C1 segment of cervical spinal cord (tissue), 14 donors: ENCODE results near the gene HMCN1.

ENCODE experiments used
- DNase-seq, 14 donors: peaks; one replicate each; lab custom pipeline; 2025; lab: John Stamatoyannopoulos, UW

HMCN1 gene

GRCh38 chr1:186086583-186086982, 352.4 kb downstream of the HMCN1 start:
- DNase-seq = no peak

- no peak for DNase-seq
Measured at GRCh38 chr1:186089940-186090339, 355.7 kb downstream of the HMCN1 start.

- DNase-seq = no peak
Measured at GRCh38 chr1:186091222-186091720, 357.1 kb downstream of the HMCN1 start.

- DNase-seq = no peak
Measured at GRCh38 chr1:186093437-186093836, 359.2 kb downstream of the HMCN1 start.

- no peak for DNase-seq
Measured at GRCh38 chr1:186094172-186094571, 360.0 kb downstream of the HMCN1 start.

- DNase-seq = no peak
Measured at GRCh38 chr1:186099336-186100104, 365.3 kb downstream of the HMCN1 start.

GRCh38 chr1:186102107-186102506, 367.9 kb downstream of the HMCN1 start:
- DNase-seq = no peak

GRCh38 chr1:186102547-186103148, 368.5 kb downstream of the HMCN1 start:
- DNase-seq = no peak

- DNase-seq = no peak
Measured at GRCh38 chr1:186104459-186104858, 370.3 kb downstream of the HMCN1 start.

GRCh38 chr1:186112280-186112679, 378.1 kb downstream of the HMCN1 start:
- DNase-seq = no peak

GRCh38 chr1:186113461-186113860, 379.3 kb downstream of the HMCN1 start:
- DNase-seq = no peak

- DNase-seq = no peak
Measured at GRCh38 chr1:186118724-186119123, 384.5 kb downstream of the HMCN1 start.

- DNase-seq = no peak
Measured at GRCh38 chr1:186122837-186123236, 388.6 kb downstream of the HMCN1 start.

GRCh38 chr1:186125035-186125434, 390.8 kb downstream of the HMCN1 start:
- no peak for DNase-seq

- no peak for DNase-seq
Measured at GRCh38 chr1:186125511-186125910, 391.3 kb downstream of the HMCN1 start.

- DNase-seq = no peak
Measured at GRCh38 chr1:186129758-186130157, 395.6 kb downstream of the HMCN1 start.

GRCh38 chr1:186139115-186139514, 404.9 kb downstream of the HMCN1 start:
- no peak for DNase-seq

GRCh38 chr1:186139701-186140100, 405.5 kb downstream of the HMCN1 start:
- DNase-seq = no peak

- DNase-seq = no peak
Measured at GRCh38 chr1:186142159-186142558, 408.0 kb downstream of the HMCN1 start.

- no peak for DNase-seq
Measured at GRCh38 chr1:186142916-186143315, 408.7 kb downstream of the HMCN1 start.

GRCh38 chr1:186143481-186143880, 409.3 kb downstream of the HMCN1 start:
- no peak for DNase-seq

- DNase-seq = no peak
Measured at GRCh38 chr1:186144505-186144904, 410.3 kb downstream of the HMCN1 start.

- DNase-seq = no peak
Measured at GRCh38 chr1:186146974-186147373, 412.8 kb downstream of the HMCN1 start.
